SK-N-DZ (cell line): ENCODE data around the gene GHITM.

Source experiments
- DNase-seq: peaks from one replicate; pipeline ENCODE4 v3.0.0-alpha.2; 2015; ENCODE audit warnings: low spot score

GHITM gene

GRCh38 chr10:84200537-84201243 lies 61.4 kb downstream of the GHITM start:
- DNase-seq: no peak

DNA sequence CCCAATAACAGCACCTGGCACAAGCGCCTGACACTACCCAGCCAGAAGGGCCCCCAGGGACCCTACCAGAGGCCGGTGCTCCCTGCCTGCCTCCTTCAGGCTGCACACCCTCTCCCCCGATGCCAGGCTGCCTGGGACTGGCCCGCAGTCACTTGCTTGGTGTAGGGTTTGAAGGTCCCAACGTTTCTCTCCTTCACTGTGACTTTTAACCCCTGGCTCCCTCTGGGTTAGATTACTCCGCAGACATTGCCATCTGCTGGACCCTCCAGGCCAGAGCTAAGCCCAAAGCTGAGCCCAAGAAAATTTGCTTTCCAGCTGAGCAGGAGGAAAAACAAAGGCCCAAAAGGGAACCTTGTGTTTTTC lies 61.9 kb downstream of the GHITM start:
- DNase-seq: no peak

GRCh38 chr10:84201682-84202081 lies 62.4 kb downstream of the GHITM start:
- DNase-seq: no peak

- DNase-seq: no peak
Measured at GRCh38 chr10:84202349-84202748, 63.0 kb downstream of the GHITM start.
